ENCODE results near the gene MALSU1.

GRCh38 chr7:23346316-23346715, 47.2 kb downstream of the MALSU1 start:
- TF ChIP-seq, protein P1, sequence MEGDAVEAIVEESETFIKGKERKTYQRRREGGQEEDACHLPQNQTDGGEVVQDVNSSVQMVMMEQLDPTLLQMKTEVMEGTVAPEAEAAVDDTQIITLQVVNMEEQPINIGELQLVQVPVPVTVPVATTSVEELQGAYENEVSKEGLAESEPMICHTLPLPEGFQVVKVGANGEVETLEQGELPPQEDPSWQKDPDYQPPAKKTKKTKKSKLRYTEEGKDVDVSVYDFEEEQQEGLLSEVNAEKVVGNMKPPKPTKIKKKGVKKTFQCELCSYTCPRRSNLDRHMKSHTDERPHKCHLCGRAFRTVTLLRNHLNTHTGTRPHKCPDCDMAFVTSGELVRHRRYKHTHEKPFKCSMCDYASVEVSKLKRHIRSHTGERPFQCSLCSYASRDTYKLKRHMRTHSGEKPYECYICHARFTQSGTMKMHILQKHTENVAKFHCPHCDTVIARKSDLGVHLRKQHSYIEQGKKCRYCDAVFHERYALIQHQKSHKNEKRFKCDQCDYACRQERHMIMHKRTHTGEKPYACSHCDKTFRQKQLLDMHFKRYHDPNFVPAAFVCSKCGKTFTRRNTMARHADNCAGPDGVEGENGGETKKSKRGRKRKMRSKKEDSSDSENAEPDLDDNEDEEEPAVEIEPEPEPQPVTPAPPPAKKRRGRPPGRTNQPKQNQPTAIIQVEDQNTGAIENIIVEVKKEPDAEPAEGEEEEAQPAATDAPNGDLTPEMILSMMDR (IDR thresholded peaks at IDR 0.05; ENCODE audit: borderline replicate concordance, extremely low read depth, low read length, poor library complexity, severe bottlenecking) = peak; percentile 24
- TF ChIP-seq EZH2 (IDR thresholded peaks at IDR 0.05; ENCODE audit: borderline replicate concordance, low read depth, low read length, severe bottlenecking) = no peak

Data from DND-41 (cell line).